Pancreas (tissue), 10 donors: ENCODE results near the gene PSMG1. TPM values are rescaled to one million over a fixed set of nuclear protein-coding genes. Genes with fewer than 3 reads are reported as not detected.

Experiments used
- ATAC-seq, 4 donors: fragments of 200-7000 bp; cut with Tn5 transposase; one replicate each; pipeline versions ENCODE4 v1.8.0 to v1.9.1; 2020; ENCODE audit warnings: mild to moderate bottlenecking in 4 of 4, moderate library complexity in 4 of 4
- DNase-seq, 6 donors: peaks; one replicate each; pipeline ENCODE4 v3.0.0-alpha.2; 2020
- FAIRE-seq: peaks from 2 replicates; lab custom pipeline; 2012; peaks lifted over from hg19 to GRCh38; lab: Jason Lieb, UNC
- H3K27ac ChIP-seq, 4 donors: fragments of 200-600 bp; sonication (generic); 1 replicate in 3 of 4; 2 replicates in 1 of 4; pipeline versions ENCODE4 v1.5.0 to v1.8.0; 2020
- H3K27me3 ChIP-seq, 4 donors: fragments of 200-600 bp; one replicate each; pipeline ENCODE4 v1.8.0; 2021
- H3K36me3 ChIP-seq, 3 donors: fragments of 200-600 bp; sonication (generic) in 1 of 3; one replicate each; pipeline versions ENCODE4 v1.5.0 to v1.8.0; 2020 to 2021
- H3K4me1 ChIP-seq, 3 donors: fragments of 200-600 bp; one replicate each; pipeline ENCODE4 v1.8.0; 2021
- H3K4me3 ChIP-seq, 4 donors: fragments of 200-600 bp; sonication (generic) in 2 of 4; one replicate each; pipeline versions ENCODE4 v1.5.0 to v1.8.0; 2020 to 2021
- H3K9me3 ChIP-seq, 4 donors: fragments of 200-600 bp; one replicate each; pipeline ENCODE4 v1.8.0; 2021
- CTCF ChIP-seq, 4 donors: fragments of 200-600 bp; sonication (generic) in 3 of 4; IDR thresholded peaks; one replicate each; pipeline versions ENCODE4 v1.5.0 to v1.8.0; 2021; ENCODE audit warnings: antibody characterized with exemption in 4 of 4
- WGBS, 2 donors: extraction: QIAGEN DNeasy Blood & Tissue Kit; methylation state at CpG; one replicate each; pipeline ENCODE4 v1.1.7; 2013; 5-methylcytosine and 5-hydroxymethylcytosine counted together
- intact Hi-C, 3 donors: fragments of 100-400 bp; cut with DNase I; formaldehyde crosslinking; loops; one replicate each; pipeline versions ENCODE4 v1.11.1 to v1.14.2; 2022
- polyA plus RNA-seq, 2 donors: library from polyadenylated mRNA; stranded (reverse); fragments of 200-250 nt; gene quantifications; one replicate each; pipeline ENCODE4 v1.2.3, GENCODE V29; 2013
- total RNA-seq, 6 donors: library from RNA; stranded (reverse); fragmentation: NEBNext Ultra II Directional in 4 of 6; extraction: Animal tissue kit (Norgen Biotek cat#: 25700) in 4 of 6; gene quantifications; one replicate each; pipeline versions ENCODE4 v1.2.1 to v1.2.4, GENCODE V29; 2021 to 2023
- donor health status: healthy with polysubstance abuse.
- donor health status: DM: no; HTN: no; CAD: no; lungs with moderate emphysema.
- donor health status: DM: no; HTN: no; CAD: no.
- donor health status: control.
- donor health status: control.
- donor health status: Bipolar disorder and iron deficiency.
- donor health status: DM: yes; HTN: yes; CAD: no.
- donor health status: DM: no; HTN: no; CAD: no.
- donor health status: DM: no; HTN: no; CAD: no.
- donor health status: DM: yes; HTN: yes; CAD: no.

Gene PSMG1
- total and polyA plus RNA-seq, 8 donors: 12.4 to 35.0 (median 18.1) TPM

GRCh38 chr21:39153373-39153772 is 29.9 kb downstream of the PSMG1 start:
- Histone ChIP-seq H3K27ac (no peak overlapping the region), H3K27me3 (no peaks in the 10 kb centered on the region), H3K4me1 (no peaks in the 10 kb centered on the region), H3K9me3 (no peaks in the 10 kb centered on the region), H3K36me3 (no peaks in the 10 kb centered on the region), H3K4me3 (no peak overlapping the region)
- ATAC-seq (no peak), FAIRE-seq (no peak), DNase-seq (no peak)
- 86 to 90% methylated on average over 2 of the region's 2 CpGs for WGBS, 2 donors
- peak in 1 of 4 donors; percentile 12 for TF ChIP-seq CTCF (IDR thresholded peaks at IDR 0.05)
- intact Hi-C loops: no loop called here

GRCh38 chr21:39152271-39152670 is 31.0 kb downstream of the PSMG1 start:
- no peaks in the 10 kb centered on the region for H3K4me1 ChIP-seq
- H3K27ac ChIP-seq: no peak overlapping the region
- DNase-seq (no peak), ATAC-seq (no peak), FAIRE-seq (no peak)
- no peak overlapping the region for H3K4me3 ChIP-seq
- WGBS, 2 donors: 84 to 98% methylated on average over 2 of the region's 2 CpGs
- no peaks in the 10 kb centered on the region for H3K36me3 ChIP-seq
- TF ChIP-seq CTCF (IDR thresholded peaks at IDR 0.05): no peak
- intact Hi-C loops: no loop called here
- H3K27me3 ChIP-seq: no peaks in the 10 kb centered on the region
- H3K9me3 ChIP-seq: no peaks in the 10 kb centered on the region

GRCh38 chr21:39150877-39151276 is 32.4 kb downstream of the PSMG1 start:
- intact Hi-C loops: no loop called here
- no peak overlapping the region for H3K4me3 ChIP-seq
- FAIRE-seq (no peak), ATAC-seq (no peak), DNase-seq (no peak)
- no peaks in the 10 kb centered on the region for H3K4me1 ChIP-seq
- H3K27me3 ChIP-seq: no peaks in the 10 kb centered on the region
- no peaks in the 10 kb centered on the region for H3K9me3 ChIP-seq
- no peak overlapping the region for H3K27ac ChIP-seq
- no peak for TF ChIP-seq CTCF (IDR thresholded peaks at IDR 0.05)
- no peaks in the 10 kb centered on the region for H3K36me3 ChIP-seq

- Histone ChIP-seq H3K36me3 (no peaks in the 10 kb centered on the region), H3K27ac (no peak overlapping the region), H3K27me3 (no peaks in the 10 kb centered on the region), H3K4me3 (no peak overlapping the region), H3K9me3 (no peaks in the 10 kb centered on the region), H3K4me1 (no peaks in the 10 kb centered on the region)
- ATAC-seq: no peak
- TF ChIP-seq CTCF (IDR thresholded peaks at IDR 0.05): no peak
- no peak for FAIRE-seq
- intact Hi-C loops: no loop called here
- DNase-seq: no peak
- 88 to 91% methylated on average over 6 of the region's 6 CpGs for WGBS, 2 donors
Observed at GRCh38 chr21:39150316-39150715, 32.9 kb downstream of the PSMG1 start.

GRCh38 chr21:39149882-39150281 is 33.4 kb downstream of the PSMG1 start:
- intact Hi-C loops: loop anchor here in 2 of 3 donors (10.0 kb wide), 2 partner anchors 425 to 775 kb away; no protein-coding TSS in a partner anchor
- ATAC-seq: no peak
- H3K4me3 ChIP-seq: no peak overlapping the region
- TF ChIP-seq CTCF (IDR thresholded peaks at IDR 0.05): no peak
- no peaks in the 10 kb centered on the region for H3K9me3 ChIP-seq
- H3K36me3 ChIP-seq: no peaks in the 10 kb centered on the region
- no peak for FAIRE-seq
- H3K4me1 ChIP-seq: no peaks in the 10 kb centered on the region
- no peak for DNase-seq
- no peaks in the 10 kb centered on the region for H3K27me3 ChIP-seq
- H3K27ac ChIP-seq: no peak overlapping the region
